Heart left ventricle (tissue), 16 donors: ENCODE results near the gene GOLGA6L2. TPM values are rescaled to one million over a fixed set of nuclear protein-coding genes. Genes with fewer than 3 reads are reported as not detected.

Experiments
- ATAC-seq, 4 donors: fragments of 200-7000 bp; cut with Tn5 transposase; one replicate each; pipeline ENCODE4 v1.9.1; 2020 to 2022; ENCODE audit warnings: moderate library complexity in 4 of 4, mild to moderate bottlenecking in 3 of 4, moderate number of reproducible peaks in 1 of 4
- DNase-seq, 5 donors: peaks; one replicate each; pipeline ENCODE4 v3.0.0-alpha.2; 2020
- H3K27ac ChIP-seq, 12 donors: fragments of 200-600 bp; sonication (generic) in 4 of 12; one replicate each; pipeline versions ENCODE4 v1.5.0 to v1.8.0; 2016 to 2022; ENCODE audit warnings: mild to moderate bottlenecking in 2 of 12
- H3K27me3 ChIP-seq, 9 donors: fragments of 200-600 bp; sonication (generic) in 2 of 9; one replicate each; pipeline versions ENCODE4 v1.5.1 to v1.8.0; 2016 to 2022; ENCODE audit warnings: mild to moderate bottlenecking in 3 of 9
- H3K36me3 ChIP-seq, 9 donors: fragments of 200-600 bp; sonication (generic) in 2 of 9; one replicate each; pipeline versions ENCODE4 v1.5.0 to v1.8.0; 2018 to 2022; ENCODE audit warnings: mild to moderate bottlenecking in 2 of 9
- H3K4me1 ChIP-seq, 12 donors: fragments of 200-600 bp; sonication (generic) in 4 of 12; one replicate each; pipeline versions ENCODE4 v1.5.0 to v1.8.0; 2016 to 2022; ENCODE audit warnings: mild to moderate bottlenecking in 3 of 12
- H3K4me3 ChIP-seq, 12 donors: fragments of 200-600 bp; sonication (generic) in 4 of 12; one replicate each; pipeline versions ENCODE4 v1.5.0 to v1.8.0; 2017 to 2022; ENCODE audit warnings: mild to moderate bottlenecking in 9 of 12, moderate library complexity in 4 of 12
- H3K9me3 ChIP-seq, 12 donors: fragments of 200-600 bp; sonication (generic) in 4 of 12; one replicate each; pipeline versions ENCODE4 v1.5.0 to v1.8.0; 2016 to 2022; ENCODE audit warnings: mild to moderate bottlenecking in 1 of 12
- CTCF ChIP-seq, 12 donors: fragments of 200-600 bp; sonication (generic) in 4 of 12; IDR thresholded peaks; one replicate each; pipeline versions ENCODE4 v1.5.0 to v1.8.0; 2018 to 2022; ENCODE audit warnings: antibody characterized with exemption in 12 of 12, mild to moderate bottlenecking in 5 of 12
- POLR2A ChIP-seq, 2 donors: fragments of 450-650 bp; IDR thresholded peaks; one replicate each; pipeline ENCODE4 v1.6.1; 2017; ENCODE audit warnings: antibody characterized with exemption in 2 of 2, mild to moderate bottlenecking in 2 of 2, moderate library complexity in 2 of 2
- WGBS, 4 donors: extraction: QIAGEN DNeasy Blood & Tissue Kit in 2 of 4; methylation state at CpG; one replicate each; pipeline versions ENCODE4 v1.1.5 to v1.1.7; 2013 to 2018; 5-methylcytosine and 5-hydroxymethylcytosine counted together
- intact Hi-C, 10 donors: fragments of 100-400 bp; cut with DNase I; formaldehyde crosslinking; loops; one replicate each; pipeline versions ENCODE4 v1.11.1 to v1.14.2; 2022
- long read RNA-seq, 3 donors: library from polyadenylated mRNA; unstranded; transcript quantifications; one replicate each; pipeline ENCODE4 v2.0.0, GENCODE V29; 2020 to 2021
- polyA plus RNA-seq, 2 donors: library from polyadenylated mRNA; stranded (reverse); fragments of 200-250 nt; gene quantifications; one replicate each; pipeline ENCODE4 v1.2.3, GENCODE V29; 2013
- total RNA-seq, 9 donors: library from RNA; depleted of rRNA in 2 of 9; stranded (reverse); fragments of >200 nt in 2 of 9; fragmentation: NEBNext Ultra II Directional in 3 of 9; extraction: Animal tissue kit (Norgen Biotek cat#: 25700) in 3 of 9; gene quantifications; one replicate each; pipeline versions ENCODE4 v1.1.0 to v1.2.4, GENCODE V29; 2016 to 2023
- donor health status: ischemic (EF 13 %, LVEDD 7.1; RV severe dilation, severe dysfunction).
- donor health status: healthy with polysubstance abuse.
- donor health status: DM: no; HTN: yes; CAD: no.
- donor health status: DM: no; HTN: no; CAD: no.
- donor health status: ischemic (EF 25% LVEDD 6.9; RV normal size, moderate dysfunction).
- donor health status: ischemic (EF 25% LVEDD 5.7; RV mildly dilated, moderate dysfunction).
- donor health status: healthy.
- donor health status: DM: yes; HTN: yes; CAD: no.
- donor health status: ischemic (EF 35%, LVEDD 5.7; RV mildly dilated, moderate dysfunction).
- donor health status: nonischemic (EF 11% LVEDD 7.7; RV severe dilation, severe dysfunction).
- donor health status: DM: yes; HTN: yes; CAD: no.
- donor health status: PGD.
- donor health status: ischemic (EF 29% LVEDD 5.4; RV normal size, mild dysfunction).
- donor health status: nonischemic (EF 23%, LVEDD 6.1; RV moderate dilation, normal function).

Gene GOLGA6L2
- total RNA-seq, result not detected
- not detected for polyA plus RNA-seq
- long read RNA-seq, donor 1, result 0 reads
- long read RNA-seq, donor 2, result 0 reads
- long read RNA-seq, donor 3, result 0 reads

GRCh38 chr15:23447107-23447500, at the start of gene GOLGA6L2:
Gene GOLGA6L2, minus strand, starts transcription at chr15:23447243. Its CDS starts 62 bp downstream, at chr15:23447181.
- Histone ChIP-seq H3K36me3 (no peaks in the 10 kb centered on the region), H3K4me3 (no peak within 1 kb of the TSS), H3K27me3 (no peaks in the 10 kb centered on the region), H3K4me1 (no peaks in the 10 kb centered on the region), H3K9me3 (no peaks in the 10 kb centered on the region), H3K27ac (no peak within 1 kb of the TSS)
- no peak for DNase-seq
- TF ChIP-seq CTCF (IDR thresholded peaks at IDR 0.05), result no peak
- no peak for TF ChIP-seq POLR2A (IDR thresholded peaks at IDR 0.05)
- ATAC-seq, result no peak
- WGBS, 4 donors, result 78 to 85% (median 83%) methylated on average over 10 of the region's 10 CpGs
- intact Hi-C loops, result no loop called here

GRCh38 chr15:23484870-23485269, 37.8 kb upstream of the GOLGA6L2 start:
- Histone ChIP-seq H3K36me3 (no peaks in the 10 kb centered on the region), H3K27ac (no peak overlapping the region), H3K4me1 (peaks cover 0 to 11% (median 0%) of the 10 kb centered on the region in 12 donors), H3K27me3 (no peaks in the 10 kb centered on the region), H3K9me3 (no peaks in the 10 kb centered on the region), H3K4me3 (no peak overlapping the region)
- ATAC-seq, result no peak
- DNase-seq, result no peak
- TF ChIP-seq CTCF (IDR thresholded peaks at IDR 0.05) (no peak), POLR2A (IDR thresholded peaks at IDR 0.05) (no peak)
- intact Hi-C loops, result loop anchor here in 2 of 10 donors (5.0 to 10.0 kb wide), 2 partner anchors 47 to 60 kb away; no protein-coding TSS in a partner anchor
- 78 to 89% (median 84%) methylated on average over 2 of the region's 2 CpGs for WGBS, 4 donors

- no peaks in the 10 kb centered on the region for H3K36me3 ChIP-seq
- intact Hi-C loops, result loop anchor here in 2 of 10 donors (5.0 to 10.0 kb wide), 2 partner anchors 48 to 61 kb away; no protein-coding TSS in a partner anchor
- H3K4me1 ChIP-seq, result peaks cover 0 to 11% (median 0%) of the 10 kb centered on the region in 12 donors
- 21 to 38% (median 22%) methylated on average over 2 of the region's 2 CpGs for WGBS, 4 donors
- no peak overlapping the region for H3K4me3 ChIP-seq
- TF ChIP-seq POLR2A (IDR thresholded peaks at IDR 0.05) (no peak), CTCF (IDR thresholded peaks at IDR 0.05) (no peak)
- H3K27me3 ChIP-seq, result no peaks in the 10 kb centered on the region
- peak overlapping the region in 5 of 12 donors; percentile 10 to 64 (median 47) for H3K27ac ChIP-seq
- DNase-seq, result no peak
- H3K9me3 ChIP-seq, result no peaks in the 10 kb centered on the region
- ATAC-seq, result peak; percentile 57 to 91 (median 77)
Observed at GRCh38 chr15:23483821-23484299, 36.8 kb upstream of the GOLGA6L2 start.

- ATAC-seq, result peak in 3 of 4 donors; percentile 44 to 57 (median 51)
- intact Hi-C loops, result loop anchor here in 2 of 10 donors (5.0 to 10.0 kb wide), 2 partner anchors 49 to 62 kb away; no protein-coding TSS in a partner anchor
- Histone ChIP-seq H3K4me3 (no peak overlapping the region), H3K4me1 (peaks cover 0 to 11% (median 0%) of the 10 kb centered on the region in 12 donors), H3K9me3 (no peaks in the 10 kb centered on the region), H3K27me3 (no peaks in the 10 kb centered on the region), H3K27ac (no peak overlapping the region), H3K36me3 (no peaks in the 10 kb centered on the region)
- TF ChIP-seq POLR2A (IDR thresholded peaks at IDR 0.05), result no peak
- no peak for TF ChIP-seq CTCF (IDR thresholded peaks at IDR 0.05)
- WGBS, 4 donors, result 43 to 65% (median 56%) methylated on average over 3 of the region's 3 CpGs
- no peak for DNase-seq
Observed at GRCh38 chr15:23482764-23483489, 35.9 kb upstream of the GOLGA6L2 start.
